ENCODE data around the gene PPFIBP1.
"Not testable (repeated sequence)": the region's sequence is repeated elsewhere in the genome, so short reads cannot be mapped to it uniquely, and the experiment has no call there.

The PPFIBP1 gene

GRCh38 chr12:27592548-27592947, 68.5 kb downstream of the PPFIBP1 start:
- DNase-seq (ENCODE audit: low spot score): peak; percentile 87

GRCh38 chr12:27593266-27593665, 69.3 kb downstream of the PPFIBP1 start:
- DNase-seq (ENCODE audit: low spot score): no peak

- peak; percentile 65 for DNase-seq (ENCODE audit: low spot score)
Observed at GRCh38 chr12:27595231-27595642, 71.2 kb downstream of the PPFIBP1 start.

- DNase-seq (ENCODE audit: low spot score): not testable (repeated sequence)
Observed at GRCh38 chr12:27598866-27599265, 74.9 kb downstream of the PPFIBP1 start.

GRCh38 chr12:27601056-27601828, 77.2 kb downstream of the PPFIBP1 start:
- DNase-seq (ENCODE audit: low spot score): not testable (repeated sequence)

GRCh38 chr12:27602516-27602915, 78.5 kb downstream of the PPFIBP1 start:
- DNase-seq (ENCODE audit: low spot score): no peak

GRCh38 chr12:27604431-27604830, 80.4 kb downstream of the PPFIBP1 start:
- no peak for DNase-seq (ENCODE audit: low spot score)

GRCh38 chr12:27606986-27607385, 83.0 kb downstream of the PPFIBP1 start:
- DNase-seq (ENCODE audit: low spot score): no peak

- no peak for DNase-seq (ENCODE audit: low spot score)
Observed at GRCh38 chr12:27607591-27607990, 83.6 kb downstream of the PPFIBP1 start.

GRCh38 chr12:27608890-27609289, 84.9 kb downstream of the PPFIBP1 start:
- no peak for DNase-seq (ENCODE audit: low spot score)

- no peak for DNase-seq (ENCODE audit: low spot score)
Observed at GRCh38 chr12:27610374-27610773, 86.4 kb downstream of the PPFIBP1 start.

- no peak for DNase-seq (ENCODE audit: low spot score)
Observed at GRCh38 chr12:27614386-27614785, 90.4 kb downstream of the PPFIBP1 start.

GRCh38 chr12:27614866-27615265, 90.9 kb downstream of the PPFIBP1 start:
- no peak for DNase-seq (ENCODE audit: low spot score)

- DNase-seq (ENCODE audit: low spot score): no peak
Observed at GRCh38 chr12:27615331-27615891, 91.4 kb downstream of the PPFIBP1 start.

GRCh38 chr12:27616356-27617142, 92.5 kb downstream of the PPFIBP1 start:
- DNase-seq (ENCODE audit: low spot score): no peak

GRCh38 chr12:27618836-27619235, 94.8 kb downstream of the PPFIBP1 start:
- DNase-seq (ENCODE audit: low spot score): no peak

- peak; percentile 88 for DNase-seq (ENCODE audit: low spot score)
Observed at GRCh38 chr12:27619308-27619707, 95.3 kb downstream of the PPFIBP1 start.

- no peak for DNase-seq (ENCODE audit: low spot score)
Observed at GRCh38 chr12:27620121-27620520, 96.1 kb downstream of the PPFIBP1 start.

GRCh38 chr12:27622436-27623195, 98.6 kb downstream of the PPFIBP1 start:
- no peak for DNase-seq (ENCODE audit: low spot score)

GRCh38 chr12:27623645-27624044, 99.6 kb downstream of the PPFIBP1 start:
- no peak for DNase-seq (ENCODE audit: low spot score)

GRCh38 chr12:27624586-27624985, 100.6 kb downstream of the PPFIBP1 start:
- no peak for DNase-seq (ENCODE audit: low spot score)
